ENCODE measurements around the gene HOXA5. TPM values are rescaled to one million over a fixed set of nuclear protein-coding genes. Genes with fewer than 3 reads are reported as not detected.

HOXA5 gene
- total RNA-seq, 1 experiment from 2014 or later: 10.3 TPM

DNA sequence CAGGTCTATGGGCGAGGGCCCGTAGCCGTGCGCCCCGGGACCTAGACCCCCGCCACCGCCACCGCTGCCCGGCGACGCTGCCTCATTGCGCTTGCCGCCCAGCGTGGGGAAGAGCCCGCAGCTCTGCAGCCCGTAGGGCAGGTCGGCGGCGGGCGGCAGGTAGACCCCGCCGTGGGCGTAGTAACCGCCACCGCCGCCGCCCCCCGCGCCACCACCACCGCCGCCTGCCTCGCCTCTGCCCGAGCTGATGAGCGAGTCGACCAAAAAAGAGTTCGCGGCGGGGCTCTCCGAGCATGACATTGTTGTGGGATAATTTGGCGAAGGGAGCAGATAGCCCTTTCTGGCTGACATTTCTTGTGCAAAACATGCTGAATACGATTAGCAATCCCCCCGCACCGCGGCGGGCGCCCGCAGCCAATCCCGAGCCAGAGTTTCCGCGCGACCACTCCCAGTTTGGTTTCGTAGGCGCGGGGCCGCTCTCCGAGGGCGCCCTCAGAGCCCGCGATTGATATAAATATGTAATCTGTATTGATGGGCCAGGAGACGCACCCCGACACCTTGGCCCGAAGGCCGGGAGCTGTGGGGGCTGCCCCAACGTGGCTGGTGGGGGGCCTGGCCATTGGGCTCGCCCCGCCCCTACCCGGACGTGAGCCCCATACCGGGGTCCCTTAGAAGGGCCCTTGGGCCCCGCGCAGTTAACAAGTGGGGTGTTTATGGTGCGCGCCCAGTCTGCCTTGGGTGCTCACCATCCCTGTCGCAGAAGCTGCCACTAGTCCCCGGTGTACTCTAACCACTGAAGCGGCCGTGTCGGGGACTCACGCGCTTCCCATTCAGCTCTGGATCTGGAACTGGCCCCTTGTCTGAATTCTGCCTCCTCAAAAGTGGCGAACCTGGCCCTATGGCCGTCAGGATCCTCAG lies 30.7 kb upstream of the HOXA5 start, which contains the start of gene HOXA10:
TSS of gene HOXA10 (minus strand) at position 365 of the 918 bp plus-strand sequence. CDS start at position 351, 14 bp downstream.
- no peak for DNase-seq (ENCODE audit: low read depth, low spot score)
- in situ Hi-C loops (cut with HindIII; ENCODE audit: low pct_unique_long_range_greater_than_20kb, low sequenced_read_pairs): no loop called here

DNA sequence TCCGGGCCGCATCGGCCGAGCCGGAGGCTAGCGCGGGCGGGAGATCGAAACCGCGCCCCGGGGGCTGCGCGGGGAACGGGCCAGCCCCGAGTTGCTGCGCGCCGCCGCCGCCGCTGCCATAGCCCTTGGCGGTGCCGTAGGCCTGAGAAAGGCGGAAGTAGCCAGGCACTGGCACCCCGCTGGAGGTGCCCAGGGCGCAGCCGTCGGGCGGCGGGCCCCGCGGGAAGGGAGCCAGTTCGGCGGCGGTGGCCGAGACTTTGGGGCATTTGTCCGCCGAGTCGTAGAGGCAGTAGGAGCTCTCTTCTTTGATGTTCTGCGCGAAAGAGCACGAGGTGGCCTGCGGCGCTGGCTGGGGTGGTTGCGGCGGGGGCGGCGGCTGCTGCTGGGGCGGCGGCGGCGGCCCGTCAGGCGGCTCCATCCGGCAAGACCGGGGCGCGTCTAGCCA lies 30.1 kb upstream of the HOXA5 start:
- no peak for DNase-seq (ENCODE audit: low read depth, low spot score)
- in situ Hi-C loops (cut with HindIII; ENCODE audit: low pct_unique_long_range_greater_than_20kb, low sequenced_read_pairs): no loop called here

- in situ Hi-C loops (cut with HindIII; ENCODE audit: low pct_unique_long_range_greater_than_20kb, low sequenced_read_pairs): no loop called here
- no peak for DNase-seq (ENCODE audit: low read depth, low spot score)
Measured at GRCh38 chr7:27172823-27173510, 29.5 kb upstream of the HOXA5 start.

DNA sequence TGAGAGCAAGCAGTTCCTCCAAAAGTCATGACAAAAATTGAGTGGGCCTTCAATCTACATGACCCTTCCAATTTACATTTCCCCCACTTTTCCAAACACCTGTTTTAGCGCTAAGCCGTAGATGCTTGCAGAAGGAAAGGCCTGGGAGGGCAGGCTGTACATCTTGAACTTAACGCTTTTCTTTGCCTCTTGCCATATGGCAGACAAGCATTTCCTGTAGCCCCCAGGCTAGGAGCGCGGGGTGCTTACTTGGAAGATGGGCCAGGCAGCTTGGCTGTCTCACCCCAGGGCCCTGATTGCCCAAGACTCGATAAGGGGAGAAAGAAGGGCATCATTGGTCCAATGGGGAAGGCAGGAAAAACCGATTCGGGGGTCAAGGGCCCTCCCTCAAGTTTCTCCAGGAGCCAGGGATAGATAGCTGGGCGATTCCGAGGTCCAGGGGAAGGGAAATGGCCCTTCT lies 28.9 kb upstream of the HOXA5 start:
- in situ Hi-C loops (cut with HindIII; ENCODE audit: low pct_unique_long_range_greater_than_20kb, low sequenced_read_pairs): no loop called here

GRCh38 chr7:27171637-27172314 lies 28.3 kb upstream of the HOXA5 start:
- no peak for DNase-seq (ENCODE audit: low read depth, low spot score)
- in situ Hi-C loops (cut with HindIII; ENCODE audit: low pct_unique_long_range_greater_than_20kb, low sequenced_read_pairs): no loop called here

More for the DNA sequence above, 28.9 kb upstream of the HOXA5 start:
- no peak for DNase-seq (ENCODE audit: low read depth, low spot score)

GRCh38 chr7:27171325-27171636 lies 27.8 kb upstream of the HOXA5 start:
- no peak for DNase-seq (ENCODE audit: low read depth, low spot score)
- in situ Hi-C loops (cut with HindIII; ENCODE audit: low pct_unique_long_range_greater_than_20kb, low sequenced_read_pairs): no loop called here

DNA sequence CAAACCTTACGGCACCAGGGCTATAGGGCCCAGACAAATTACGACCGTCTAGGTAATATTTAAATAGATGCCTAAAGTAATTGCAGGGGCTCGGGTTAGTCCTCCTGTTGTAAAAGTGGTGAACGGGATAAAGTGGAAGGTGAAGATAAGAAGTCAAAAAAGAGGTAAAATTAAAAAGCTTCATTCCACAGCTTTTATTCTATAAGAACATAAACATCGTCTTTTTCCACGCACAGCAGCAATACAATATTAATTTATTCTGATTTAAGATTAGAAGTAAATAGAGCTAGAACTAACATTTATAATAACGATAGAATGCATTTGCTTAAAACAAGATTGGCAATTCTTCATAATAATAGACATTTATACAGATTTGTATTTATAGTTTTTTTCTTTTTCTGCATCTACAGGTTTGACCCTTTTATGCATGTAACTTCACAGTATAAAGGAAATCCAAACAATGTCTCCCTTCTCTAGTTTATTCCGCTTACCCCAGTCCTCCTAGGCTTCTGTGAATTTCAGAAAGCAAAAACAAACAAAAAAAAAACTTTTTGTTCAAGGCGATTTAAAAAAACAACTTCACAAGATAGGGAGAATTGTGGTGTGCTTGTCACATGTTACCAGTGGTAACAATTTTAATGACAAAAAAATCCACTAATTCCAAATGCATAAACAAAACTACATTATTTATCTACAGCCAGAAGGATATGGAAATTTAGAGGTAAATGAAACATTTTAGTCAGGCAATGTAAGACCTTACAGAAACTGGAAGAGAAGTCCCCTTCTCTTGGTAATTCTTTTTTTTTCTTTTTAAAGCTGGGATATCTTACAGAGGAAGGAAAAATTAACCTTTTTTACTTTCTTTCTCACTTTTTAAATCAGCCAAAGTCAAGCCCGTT lies 27.2 kb upstream of the HOXA5 start:
- in situ Hi-C loops (cut with HindIII; ENCODE audit: low pct_unique_long_range_greater_than_20kb, low sequenced_read_pairs): no loop called here
- no peak for DNase-seq (ENCODE audit: low read depth, low spot score)

GRCh38 chr7:27169658-27170425 lies 26.4 kb upstream of the HOXA5 start:
- in situ Hi-C loops (cut with HindIII; ENCODE audit: low pct_unique_long_range_greater_than_20kb, low sequenced_read_pairs): no loop called here
- no peak for DNase-seq (ENCODE audit: low read depth, low spot score)

DNA sequence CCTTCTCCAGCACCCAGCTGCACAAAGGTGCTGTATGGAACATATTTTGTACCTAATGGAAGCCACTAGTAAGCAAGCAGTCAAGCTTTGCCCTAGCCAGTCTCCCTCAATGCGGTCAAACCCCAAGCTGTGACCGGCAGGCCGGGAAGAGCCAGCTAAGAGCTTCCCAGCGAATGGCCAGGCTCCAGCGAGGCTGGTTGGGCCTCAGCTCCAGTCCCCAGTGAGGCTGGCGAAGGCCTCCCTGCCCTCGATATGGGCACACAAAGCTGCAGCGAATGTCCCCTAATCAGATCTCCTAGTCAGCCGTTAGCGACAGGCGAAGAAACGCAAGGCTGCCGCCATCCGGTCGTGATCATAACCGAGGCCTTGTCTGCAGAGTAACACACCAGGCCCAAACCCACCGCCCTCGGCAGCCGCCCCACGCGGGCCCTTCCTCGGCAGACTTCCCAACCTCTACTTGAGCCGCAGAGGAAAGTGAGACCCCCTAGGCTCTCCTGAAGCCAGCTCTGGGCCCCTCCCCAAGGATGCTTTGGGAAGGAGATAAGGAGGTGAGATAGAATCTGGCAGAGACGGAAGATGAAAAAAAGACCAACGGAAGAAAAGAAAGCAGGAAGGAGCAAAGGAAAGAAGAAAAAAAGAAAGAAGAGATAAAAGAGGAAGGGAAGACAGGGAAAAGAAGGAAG lies 24.9 kb upstream of the HOXA5 start:
- in situ Hi-C loops (cut with HindIII; ENCODE audit: low pct_unique_long_range_greater_than_20kb, low sequenced_read_pairs): no loop called here
- no peak for DNase-seq (ENCODE audit: low read depth, low spot score)

- in situ Hi-C loops (cut with HindIII; ENCODE audit: low pct_unique_long_range_greater_than_20kb, low sequenced_read_pairs): no loop called here
- DNase-seq (ENCODE audit: low read depth, low spot score): no peak
Measured at GRCh38 chr7:27167916-27168264, 24.4 kb upstream of the HOXA5 start.

GRCh38 chr7:27166531-27167505 lies 23.3 kb upstream of the HOXA5 start:
- in situ Hi-C loops (cut with HindIII; ENCODE audit: low pct_unique_long_range_greater_than_20kb, low sequenced_read_pairs): no loop called here

DNA sequence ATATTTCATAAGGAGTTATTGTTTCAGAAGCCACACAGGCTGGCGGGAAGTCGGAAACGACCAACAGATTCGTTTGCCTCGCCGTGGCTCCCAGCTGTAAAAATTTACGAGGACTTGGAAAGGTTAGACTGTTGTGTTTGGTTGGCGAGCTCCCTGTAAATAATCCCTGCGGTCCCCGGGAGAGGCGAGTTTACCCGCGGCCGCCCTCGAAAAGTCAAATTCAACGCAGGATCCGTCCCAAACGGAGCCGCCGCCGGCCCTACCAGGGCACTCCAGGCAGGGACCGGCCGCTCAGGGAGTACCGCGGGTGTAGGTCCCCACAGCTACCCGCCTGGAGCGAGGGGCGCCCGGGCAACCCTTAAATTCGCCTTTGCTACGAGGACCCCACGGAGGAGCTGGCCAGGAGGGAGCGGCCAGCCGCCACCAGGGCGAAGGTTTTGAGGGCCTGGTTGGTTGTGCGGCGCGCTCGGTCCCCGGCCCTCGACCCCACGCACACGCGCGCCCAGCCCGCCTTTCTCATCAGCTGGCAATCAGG lies 22.6 kb upstream of the HOXA5 start:
- in situ Hi-C loops (cut with HindIII; ENCODE audit: low pct_unique_long_range_greater_than_20kb, low sequenced_read_pairs): no loop called here
- no peak for DNase-seq (ENCODE audit: low read depth, low spot score)

More at GRCh38 chr7:27166531-27167505, 23.3 kb upstream of the HOXA5 start:
- no peak for DNase-seq (ENCODE audit: low read depth, low spot score)

GRCh38 chr7:27165089-27165995 lies 21.9 kb upstream of the HOXA5 start, which contains the start of gene HOXA9:
HOXA9 (minus strand) TSS chr7:27165537; CDS start chr7:27165457, 80 bp downstream.
- DNase-seq (ENCODE audit: low read depth, low spot score): no peak
- in situ Hi-C loops (cut with HindIII; ENCODE audit: low pct_unique_long_range_greater_than_20kb, low sequenced_read_pairs): no loop called here

Data from SK-MEL-5 (cell line).